ENCODE measurements around the gene RNF25. TPM values are rescaled to one million over a fixed set of nuclear protein-coding genes. Genes with fewer than 3 reads are reported as not detected.

The RNF25 gene
- total RNA-seq, 4 donors from 2014 or later: 13.5 to 57.0 (median 19.5) TPM

GRCh38 chr2:218655751-218656150 is 16.1 kb downstream of the RNF25 start:
- DNase-seq (ENCODE audit: low spot score in 2 of 2): no peak
- peaks cover 0 to 69% (median 25%) of the 10 kb centered on the region in 3 donors for H3K36me3 ChIP-seq
- peaks cover 0 to 36% (median 12%) of the 10 kb centered on the region in 4 donors for H3K4me1 ChIP-seq
- WGBS, 2 donors: 89 to 91% methylated on average over 2 of the region's 2 CpGs
- no peaks in the 10 kb centered on the region for H3K9me3 ChIP-seq
- no peaks in the 10 kb centered on the region for H3K27me3 ChIP-seq
- H3K27ac ChIP-seq: no peak overlapping the region
- TF ChIP-seq POLR2A (IDR thresholded peaks at IDR 0.05) (no peak), EP300 (IDR thresholded peaks at IDR 0.05) (no peak)
- TF ChIP-seq, protein P1, sequence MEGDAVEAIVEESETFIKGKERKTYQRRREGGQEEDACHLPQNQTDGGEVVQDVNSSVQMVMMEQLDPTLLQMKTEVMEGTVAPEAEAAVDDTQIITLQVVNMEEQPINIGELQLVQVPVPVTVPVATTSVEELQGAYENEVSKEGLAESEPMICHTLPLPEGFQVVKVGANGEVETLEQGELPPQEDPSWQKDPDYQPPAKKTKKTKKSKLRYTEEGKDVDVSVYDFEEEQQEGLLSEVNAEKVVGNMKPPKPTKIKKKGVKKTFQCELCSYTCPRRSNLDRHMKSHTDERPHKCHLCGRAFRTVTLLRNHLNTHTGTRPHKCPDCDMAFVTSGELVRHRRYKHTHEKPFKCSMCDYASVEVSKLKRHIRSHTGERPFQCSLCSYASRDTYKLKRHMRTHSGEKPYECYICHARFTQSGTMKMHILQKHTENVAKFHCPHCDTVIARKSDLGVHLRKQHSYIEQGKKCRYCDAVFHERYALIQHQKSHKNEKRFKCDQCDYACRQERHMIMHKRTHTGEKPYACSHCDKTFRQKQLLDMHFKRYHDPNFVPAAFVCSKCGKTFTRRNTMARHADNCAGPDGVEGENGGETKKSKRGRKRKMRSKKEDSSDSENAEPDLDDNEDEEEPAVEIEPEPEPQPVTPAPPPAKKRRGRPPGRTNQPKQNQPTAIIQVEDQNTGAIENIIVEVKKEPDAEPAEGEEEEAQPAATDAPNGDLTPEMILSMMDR (IDR thresholded peaks at IDR 0.05): no peak
- H3K4me3 ChIP-seq: no peak overlapping the region

DNA sequence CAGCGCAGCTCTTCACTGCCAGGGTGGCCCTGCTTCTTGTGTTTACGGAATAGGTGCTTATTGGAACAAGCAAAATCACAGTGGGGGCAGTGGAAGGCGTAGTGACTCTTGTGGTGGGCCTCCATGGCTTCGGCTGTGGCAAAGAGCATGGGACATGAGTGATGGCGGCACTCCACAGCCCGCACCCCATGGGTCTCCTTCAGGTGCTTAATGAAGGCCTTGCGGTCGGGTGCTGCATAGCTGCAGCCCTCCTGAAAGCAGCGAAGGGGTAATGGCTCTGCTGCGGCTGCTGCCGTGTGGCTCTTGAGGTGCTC is 23.1 kb downstream of the RNF25 start:
- Histone ChIP-seq H3K27me3 (no peaks in the 10 kb centered on the region), H3K9me3 (no peaks in the 10 kb centered on the region), H3K4me1 (no peaks in the 10 kb centered on the region), H3K4me3 (no peak overlapping the region), H3K27ac (no peak overlapping the region), H3K36me3 (peaks cover 0 to 99% (median 40%) of the 10 kb centered on the region in 3 donors)
- 86 to 90% methylated on average over 11 of the region's 11 CpGs for WGBS, 2 donors
- no peak for DNase-seq (ENCODE audit: low spot score in 2 of 2)
- TF ChIP-seq, protein P1 (IDR thresholded peaks at IDR 0.05): no peak
- TF ChIP-seq POLR2A (IDR thresholded peaks at IDR 0.05) (no peak), EP300 (IDR thresholded peaks at IDR 0.05) (no peak)

GRCh38 chr2:218648088-218648786 is 23.6 kb downstream of the RNF25 start:
- Histone ChIP-seq H3K27me3 (no peaks in the 10 kb centered on the region), H3K27ac (no peak overlapping the region), H3K9me3 (no peaks in the 10 kb centered on the region), H3K4me3 (no peak overlapping the region), H3K4me1 (no peaks in the 10 kb centered on the region), H3K36me3 (peaks cover 0 to 99% (median 41%) of the 10 kb centered on the region in 3 donors)
- TF ChIP-seq POLR2A (IDR thresholded peaks at IDR 0.05) (no peak), EP300 (IDR thresholded peaks at IDR 0.05) (no peak)
- TF ChIP-seq, protein P1 (IDR thresholded peaks at IDR 0.05): peak; percentile 59 to 79 (median 64)
- DNase-seq (ENCODE audit: low spot score in 2 of 2): peak; percentile 45 to 52
- WGBS, 2 donors: 68 to 69% methylated on average over 9 of the region's 9 CpGs

DNA sequence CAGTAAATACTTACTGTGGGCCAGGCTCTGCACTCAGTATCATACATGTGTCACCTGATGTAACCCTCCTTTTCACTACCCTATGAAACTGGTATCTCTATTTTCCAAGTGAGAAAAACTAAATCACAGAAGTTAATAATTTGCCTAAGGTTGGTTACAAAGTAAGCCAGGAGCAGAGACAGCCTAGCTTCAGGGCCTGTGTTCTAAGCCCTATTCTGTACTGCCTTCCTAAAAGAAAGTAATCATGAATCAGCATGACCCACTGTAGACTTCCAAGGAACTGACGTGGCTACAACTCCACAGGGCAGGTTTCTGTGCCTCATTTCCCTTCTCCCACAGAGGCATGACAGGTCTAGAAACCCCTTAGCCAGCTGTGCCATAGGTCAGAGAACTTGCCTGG is 26.7 kb downstream of the RNF25 start:
- Histone ChIP-seq H3K27me3 (no peaks in the 10 kb centered on the region), H3K36me3 (peaks cover 3 to 98% (median 42%) of the 10 kb centered on the region in 3 donors), H3K4me1 (no peaks in the 10 kb centered on the region), H3K9me3 (no peaks in the 10 kb centered on the region), H3K27ac (no peak overlapping the region), H3K4me3 (no peak overlapping the region)
- WGBS, 2 donors: 63 to 95% methylated on average over 1 of the region's 1 CpG
- no peak for TF ChIP-seq POLR2A (IDR thresholded peaks at IDR 0.05)
- TF ChIP-seq, protein P1 (IDR thresholded peaks at IDR 0.05): no peak
- TF ChIP-seq EP300 (IDR thresholded peaks at IDR 0.05): no peak
- DNase-seq (ENCODE audit: low spot score in 2 of 2): no peak

GRCh38 chr2:218644721-218645120 is 27.1 kb downstream of the RNF25 start:
- Histone ChIP-seq H3K27me3 (no peaks in the 10 kb centered on the region), H3K27ac (no peak overlapping the region), H3K4me3 (no peak overlapping the region), H3K36me3 (peaks cover 3 to 98% (median 40%) of the 10 kb centered on the region in 3 donors), H3K4me1 (no peaks in the 10 kb centered on the region), H3K9me3 (no peaks in the 10 kb centered on the region)
- TF ChIP-seq, protein P1 (IDR thresholded peaks at IDR 0.05): no peak
- TF ChIP-seq POLR2A (IDR thresholded peaks at IDR 0.05): no peak
- TF ChIP-seq EP300 (IDR thresholded peaks at IDR 0.05): no peak
- 88 to 90% methylated on average over 11 of the region's 11 CpGs for WGBS, 2 donors
- no peak for DNase-seq (ENCODE audit: low spot score in 2 of 2)
